Stimulated activated memory B cell treated with anti-CD40 and anti-IgM and Interleukin-4, amounts not matched to agents 10 μg/mL and 1 μg/mL and 100 μg/mL, for 72 hours (primary cell): ENCODE results near the gene C1QTNF12.
"Not testable (repeated sequence)": the region's sequence is repeated elsewhere in the genome, so short reads cannot be mapped to it uniquely, and the experiment has no call there.

Source experiments
- ATAC-seq: fragments of 150-1000 bp; cut with Tn5 transposase; 2 replicates; pipeline ENCODE4 v1.10.0; 2021
- H3K27ac Mint-ChIP-seq: one replicate; pipeline ENCODE4 v1.8.0; 2022; ENCODE audit warnings: mild to moderate bottlenecking, mixed read lengths
- H3K27me3 Mint-ChIP-seq: one replicate; pipeline ENCODE4 v1.8.0; 2022; ENCODE audit warnings: mixed read lengths
- H3K36me3 Mint-ChIP-seq: one replicate; pipeline ENCODE4 v1.8.0; 2022; ENCODE audit warnings: mixed read lengths
- H3K4me1 Mint-ChIP-seq: one replicate; pipeline ENCODE4 v1.8.0; 2022; ENCODE audit warnings: mixed read lengths
- H3K4me3 Mint-ChIP-seq: one replicate; pipeline ENCODE4 v1.8.0; 2022; ENCODE audit warnings: mild to moderate bottlenecking, moderate library complexity, mixed read lengths
- H3K9me3 Mint-ChIP-seq: one replicate; pipeline ENCODE4 v1.8.0; 2022; ENCODE audit warnings: mixed read lengths

C1QTNF12 gene

GRCh38 chr1:1200876-1201810 lies 45.4 kb downstream of the C1QTNF12 start:
- Mint-ChIP-seq H3K9me3 (no peaks in the 10 kb centered on the region), H3K36me3 (no peaks in the 10 kb centered on the region)
- peak; percentile 72 for ATAC-seq

GRCh38 chr1:1199961-1200875 lies 46.3 kb downstream of the C1QTNF12 start:
- no peaks in the 10 kb centered on the region for H3K9me3 Mint-ChIP-seq

More at GRCh38 chr1:1200876-1201810, 45.4 kb downstream of the C1QTNF12 start:
- Mint-ChIP-seq H3K27ac (peak overlapping the region; percentile 73), H3K4me1 (peaks cover 34% of the 10 kb centered on the region), H3K4me3 (peak overlapping the region; percentile 46), H3K27me3 (peaks cover 8% of the 10 kb centered on the region)

GRCh38 chr1:1199141-1199960 lies 47.2 kb downstream of the C1QTNF12 start:
- peaks cover 6% of the 10 kb centered on the region for H3K9me3 Mint-ChIP-seq
- H3K27me3 Mint-ChIP-seq, result peaks cover 8% of the 10 kb centered on the region
- H3K4me3 Mint-ChIP-seq, result no peak overlapping the region
- peak overlapping the region; percentile 73 for H3K27ac Mint-ChIP-seq
- H3K36me3 Mint-ChIP-seq, result peaks cover 4% of the 10 kb centered on the region
- ATAC-seq, result no peak
- H3K4me1 Mint-ChIP-seq, result peaks cover 18% of the 10 kb centered on the region

More at GRCh38 chr1:1199961-1200875, 46.3 kb downstream of the C1QTNF12 start:
- Mint-ChIP-seq H3K4me1 (peaks cover 27% of the 10 kb centered on the region), H3K27ac (peak overlapping the region; percentile 73), H3K36me3 (peaks cover 2% of the 10 kb centered on the region), H3K27me3 (peaks cover 8% of the 10 kb centered on the region), H3K4me3 (peak overlapping the region; percentile 35)
- no peak for ATAC-seq

- Mint-ChIP-seq H3K4me3 (no peak overlapping the region), H3K36me3 (peaks cover 4% of the 10 kb centered on the region), H3K27me3 (peaks cover 8% of the 10 kb centered on the region), H3K9me3 (peaks cover 7% of the 10 kb centered on the region), H3K4me1 (peaks cover 16% of the 10 kb centered on the region), H3K27ac (no peak overlapping the region)
- no peak for ATAC-seq
These were observed 47.9 kb downstream of the C1QTNF12 start for GRCh38 chr1:1198423-1199140.

- Mint-ChIP-seq H3K27me3 (peaks cover 8% of the 10 kb centered on the region), H3K4me1 (peaks cover 16% of the 10 kb centered on the region), H3K9me3 (peaks cover 7% of the 10 kb centered on the region), H3K27ac (no peak overlapping the region), H3K4me3 (no peak overlapping the region), H3K36me3 (peaks cover 4% of the 10 kb centered on the region)
- ATAC-seq, result no peak
These were observed 48.7 kb downstream of the C1QTNF12 start for GRCh38 chr1:1197551-1198422.

- Mint-ChIP-seq H3K27me3 (peaks cover 11% of the 10 kb centered on the region), H3K4me1 (peaks cover 16% of the 10 kb centered on the region), H3K36me3 (peaks cover 6% of the 10 kb centered on the region)
These were observed 49.4 kb downstream of the C1QTNF12 start for GRCh38 chr1:1197188-1197500.

GRCh38 chr1:1196431-1197187 lies 49.9 kb downstream of the C1QTNF12 start:
- Mint-ChIP-seq H3K9me3 (peaks cover 12% of the 10 kb centered on the region), H3K4me3 (no peak overlapping the region), H3K4me1 (peaks cover 16% of the 10 kb centered on the region), H3K27me3 (peaks cover 16% of the 10 kb centered on the region), H3K27ac (no peak overlapping the region), H3K36me3 (peaks cover 10% of the 10 kb centered on the region)
- no peak for ATAC-seq

More at GRCh38 chr1:1197188-1197500, 49.4 kb downstream of the C1QTNF12 start:
- ATAC-seq, result no peak
- no peak overlapping the region for H3K4me3 Mint-ChIP-seq
- H3K9me3 Mint-ChIP-seq, result peaks cover 8% of the 10 kb centered on the region
- H3K27ac Mint-ChIP-seq, result no peak overlapping the region

- H3K27ac Mint-ChIP-seq, ATAC-seq, H3K4me3 Mint-ChIP-seq: not testable (repeated sequence)
- peaks cover 15% of the 10 kb centered on the region for H3K4me1 Mint-ChIP-seq
- peaks cover 10% of the 10 kb centered on the region for H3K36me3 Mint-ChIP-seq
- H3K9me3 Mint-ChIP-seq, result peaks cover 12% of the 10 kb centered on the region
- H3K27me3 Mint-ChIP-seq, result peaks cover 14% of the 10 kb centered on the region
These were observed 50.8 kb downstream of the C1QTNF12 start for GRCh38 chr1:1195726-1196125.

GRCh38 chr1:1194723-1195122 lies 51.8 kb downstream of the C1QTNF12 start:
- H3K27ac Mint-ChIP-seq, result no peak overlapping the region
- H3K4me1 Mint-ChIP-seq, result peaks cover 5% of the 10 kb centered on the region
- no peak overlapping the region for H3K4me3 Mint-ChIP-seq
- peaks cover 16% of the 10 kb centered on the region for H3K27me3 Mint-ChIP-seq
- H3K36me3 Mint-ChIP-seq, result peaks cover 10% of the 10 kb centered on the region
- ATAC-seq, result no peak
- peaks cover 12% of the 10 kb centered on the region for H3K9me3 Mint-ChIP-seq
